Keratinocyte (primary cell): ENCODE data around the gene ISG15. TPM values are rescaled to one million over a fixed set of nuclear protein-coding genes. Genes with fewer than 3 reads are reported as not detected.

ENCODE experiments used
- DNase-seq: peaks from one replicate; pipeline ENCODE4 v3.0.0-alpha.2; 2011; ENCODE audit warnings: low read depth, missing footprints, low spot score
- FAIRE-seq: peaks from 2 replicates; lab custom pipeline; 2011; peaks lifted over from hg19 to GRCh38; lab: Jason Lieb, UNC
- H2AFZ ChIP-seq: 2 replicates; pipeline ENCODE4 v1.6.0; 2012; ENCODE audit warnings: low read length, control low read depth, inconsistent platforms; ENCODE audit not compliant: control insufficient read depth
- H3K27ac ChIP-seq: 2 replicates; pipeline ENCODE4 v1.5.1; 2011; ENCODE audit warnings: low read length; ENCODE audit not compliant: control insufficient read depth, insufficient read depth
- H3K27me3 ChIP-seq: 3 replicates; pipeline ENCODE4 v1.6.0; 2011; ENCODE audit warnings: low read length; ENCODE audit not compliant: control insufficient read depth, insufficient read depth; ENCODE audit errors: extremely low read depth
- H3K36me3 ChIP-seq, 2 experiments: 2 replicates in 1 of 2; 3 replicates in 1 of 2; pipeline ENCODE4 v1.5.1; 2011; ENCODE audit warnings: low read length in 2 of 2, mild to moderate bottlenecking in 1 of 2; ENCODE audit not compliant: control insufficient read depth in 2 of 2, insufficient read depth in 2 of 2; ENCODE audit errors: extremely low read depth in 1 of 2
- H3K4me1 ChIP-seq: 3 replicates; pipeline ENCODE4 v1.5.1; 2011; ENCODE audit warnings: low read length; ENCODE audit not compliant: control insufficient read depth, insufficient read depth; ENCODE audit errors: extremely low read depth
- H3K4me2 ChIP-seq: 3 replicates; pipeline ENCODE4 v1.6.0; 2011; ENCODE audit warnings: low read depth, low read length; ENCODE audit not compliant: control insufficient read depth, insufficient read depth; ENCODE audit errors: extremely low read depth
- H3K4me3 ChIP-seq, 3 experiments: fragments of 200-600 bp in 1 of 3; sonication (generic) in 1 of 3; 2 replicates in 2 of 3; 3 replicates in 1 of 3; pipeline ENCODE4 v1.5.1; 2011 to 2016; ENCODE audit warnings: low read length in 3 of 3, mild to moderate bottlenecking in 3 of 3, control low read depth in 2 of 3, inconsistent platforms in 1 of 3, low read depth in 1 of 3, mixed read lengths in 1 of 3, mixed run types in 1 of 3, moderate library complexity in 1 of 3; ENCODE audit not compliant: control insufficient read depth in 2 of 3, insufficient read depth in 2 of 3; ENCODE audit errors: extremely low read depth in 1 of 3
- H3K79me2 ChIP-seq: 2 replicates; pipeline ENCODE4 v1.6.0; 2012; ENCODE audit warnings: low read length; ENCODE audit not compliant: control insufficient read depth, insufficient read depth
- H3K9ac ChIP-seq: 3 replicates; pipeline ENCODE4 v1.6.0; 2011; ENCODE audit warnings: low read length; ENCODE audit not compliant: control insufficient read depth, insufficient read depth; ENCODE audit errors: extremely low read depth
- H3K9me1 ChIP-seq: 3 replicates; pipeline ENCODE4 v1.6.0; 2011; ENCODE audit warnings: low read length; ENCODE audit not compliant: control insufficient read depth, insufficient read depth; ENCODE audit errors: extremely low read depth
- H3K9me3 ChIP-seq: 2 replicates; pipeline ENCODE4 v1.5.1; 2012; ENCODE audit warnings: low read depth, low read length; ENCODE audit not compliant: control insufficient read depth
- H4K20me1 ChIP-seq: 3 replicates; pipeline ENCODE4 v1.6.0; 2011; ENCODE audit warnings: low read length; ENCODE audit not compliant: control insufficient read depth, insufficient read depth; ENCODE audit errors: extremely low read depth
- EZH2 ChIP-seq: IDR thresholded peaks from one replicate; pipeline ENCODE4 v1.6.1; 2012; ENCODE audit warnings: inconsistent platforms, mild to moderate bottlenecking, low read length, moderate library complexity
- dilution Hi-C: fragments of 300-500 bp; cut with MboI; formaldehyde crosslinking; loops from one replicate; pipeline ENCODE4 v1.7.0; 2020; ENCODE audit warnings: low sequenced_read_pairs; ENCODE audit not compliant: extremely low pct_ligation_motif_present
- polyA plus RNA-seq, 5 experiments: library from polyadenylated mRNA; depleted of rRNA in 3 of 5; stranded (reverse) in 3 of 5; stranded (forward) in 1 of 5; unstranded in 1 of 5; fragments of >200 nt; gene quantifications; 1 replicate in 1 of 5; 2 replicates in 3 of 5; 3 replicates in 1 of 5; pipeline versions ENCODE4 v1.2.1 to v1.2.3, GENCODE V29; 2011 to 2012; ENCODE audit warnings: missing spikeins in 2 of 5, low read depth in 1 of 5, low replicate concordance in 1 of 5
- TF ChIP-seq, protein P1 (sequence below), 3 experiments: IDR thresholded peaks in 1 of 3; conservative IDR thresholded peaks in 1 of 3; optimal IDR thresholded peaks in 1 of 3; 2 replicates in 2 of 3; 3 replicates in 1 of 3; pipeline versions ENCODE3 to v1.5.1; 2011; ENCODE audit warnings: low read length in 3 of 3, mild to moderate bottlenecking in 3 of 3, moderate library complexity in 2 of 3, control low read depth in 1 of 3, inconsistent platforms in 1 of 3; ENCODE audit not compliant: insufficient read depth in 2 of 3; ENCODE audit errors: extremely low read depth in 1 of 3

ISG15 gene
- polyA plus RNA-seq, 1 donor (not counting 4 experiments of a cell fraction or from before 2014, with no cell fraction given) = 246 TPM

- DNase-seq = no peak
- Histone ChIP-seq H3K4me3 (no peak overlapping the region), H2AFZ (no peak overlapping the region), H3K79me2 (no peaks in the 10 kb centered on the region), H3K27ac (no peak overlapping the region), H3K9me3 (no peaks in the 10 kb centered on the region), H3K9ac (no peak overlapping the region), H3K4me1 (no peaks in the 10 kb centered on the region), H3K4me2 (no peak overlapping the region), H3K27me3 (no peaks in the 10 kb centered on the region), H3K36me3 (peaks cover 44 to 51% of the 10 kb centered on the region in 2 experiments), H3K9me1 (no peaks in the 10 kb centered on the region), H4K20me1 (peaks cover 21% of the 10 kb centered on the region)
- no peak for FAIRE-seq
- TF ChIP-seq, protein P1, sequence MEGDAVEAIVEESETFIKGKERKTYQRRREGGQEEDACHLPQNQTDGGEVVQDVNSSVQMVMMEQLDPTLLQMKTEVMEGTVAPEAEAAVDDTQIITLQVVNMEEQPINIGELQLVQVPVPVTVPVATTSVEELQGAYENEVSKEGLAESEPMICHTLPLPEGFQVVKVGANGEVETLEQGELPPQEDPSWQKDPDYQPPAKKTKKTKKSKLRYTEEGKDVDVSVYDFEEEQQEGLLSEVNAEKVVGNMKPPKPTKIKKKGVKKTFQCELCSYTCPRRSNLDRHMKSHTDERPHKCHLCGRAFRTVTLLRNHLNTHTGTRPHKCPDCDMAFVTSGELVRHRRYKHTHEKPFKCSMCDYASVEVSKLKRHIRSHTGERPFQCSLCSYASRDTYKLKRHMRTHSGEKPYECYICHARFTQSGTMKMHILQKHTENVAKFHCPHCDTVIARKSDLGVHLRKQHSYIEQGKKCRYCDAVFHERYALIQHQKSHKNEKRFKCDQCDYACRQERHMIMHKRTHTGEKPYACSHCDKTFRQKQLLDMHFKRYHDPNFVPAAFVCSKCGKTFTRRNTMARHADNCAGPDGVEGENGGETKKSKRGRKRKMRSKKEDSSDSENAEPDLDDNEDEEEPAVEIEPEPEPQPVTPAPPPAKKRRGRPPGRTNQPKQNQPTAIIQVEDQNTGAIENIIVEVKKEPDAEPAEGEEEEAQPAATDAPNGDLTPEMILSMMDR (optimal IDR thresholded peaks at IDR 0.05 in 1 of 3, IDR thresholded peaks at IDR 0.05 in 1 of 3, conservative IDR thresholded peaks at IDR 0.05 in 1 of 3; ENCODE audit: extremely low read depth in 1 of 3, insufficient read depth in 2 of 3, low read length in 3 of 3) = no peak
- TF ChIP-seq EZH2 = no peak
- dilution Hi-C loops = no loop called here
Observed at GRCh38 chr1:1051127-1051810, 38.0 kb downstream of the ISG15 start.

DNA sequence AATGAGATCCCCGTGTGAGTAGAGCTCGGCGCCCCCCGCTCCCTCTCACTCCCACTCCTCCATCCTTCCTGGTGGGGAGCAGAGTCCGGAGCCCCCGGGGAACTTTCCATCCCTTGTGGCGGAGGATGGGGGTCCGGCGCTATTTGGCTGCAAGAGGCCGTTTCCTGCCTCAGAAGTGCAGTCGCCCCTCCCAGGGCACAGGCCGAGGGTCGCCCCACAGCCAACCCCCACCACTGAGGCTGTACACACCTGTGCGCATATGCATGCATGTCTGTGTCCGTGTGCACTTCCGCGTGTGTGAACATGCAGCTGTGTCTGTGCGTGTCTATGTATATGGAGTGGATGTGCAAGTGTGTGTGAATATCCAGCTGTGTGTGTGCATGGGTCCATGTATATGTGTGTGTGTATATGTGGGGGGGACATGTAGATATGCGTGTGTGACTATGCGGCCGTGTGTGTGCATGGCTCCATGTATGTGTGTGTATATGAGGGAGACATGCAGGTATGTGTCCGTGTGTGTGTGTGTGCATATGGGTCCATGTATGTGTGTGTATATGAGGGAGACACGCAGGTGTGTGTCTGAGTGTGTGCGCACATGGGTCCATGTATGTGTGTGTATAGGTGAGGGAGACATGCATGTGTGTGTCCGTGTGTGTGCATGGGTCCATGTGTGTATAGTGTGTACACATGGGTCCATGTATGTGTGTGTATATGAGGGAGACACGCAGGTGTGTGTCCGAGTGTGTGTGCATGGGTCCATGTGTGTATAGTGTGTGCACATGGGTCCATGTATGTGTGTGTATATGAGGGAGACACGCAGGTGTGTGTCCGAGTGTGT is 38.9 kb downstream of the ISG15 start:
- DNase-seq = no peak
- Histone ChIP-seq H4K20me1 (peaks cover 28% of the 10 kb centered on the region), H3K36me3 (peaks cover 39 to 43% of the 10 kb centered on the region in 2 experiments), H2AFZ (no peak overlapping the region), H3K9me3 (no peaks in the 10 kb centered on the region), H3K27me3 (no peaks in the 10 kb centered on the region), H3K4me2 (no peak overlapping the region), H3K27ac (no peak overlapping the region), H3K79me2 (no peaks in the 10 kb centered on the region), H3K4me1 (no peaks in the 10 kb centered on the region), H3K4me3 (no peak overlapping the region), H3K9me1 (no peaks in the 10 kb centered on the region), H3K9ac (no peak overlapping the region)
- no peak for FAIRE-seq
- TF ChIP-seq EZH2 = no peak
- TF ChIP-seq, protein P1 (optimal IDR thresholded peaks at IDR 0.05 in 1 of 3, IDR thresholded peaks at IDR 0.05 in 1 of 3, conservative IDR thresholded peaks at IDR 0.05 in 1 of 3; ENCODE audit: extremely low read depth in 1 of 3, insufficient read depth in 2 of 3, low read length in 3 of 3) = no peak
- dilution Hi-C loops = no loop called here
